NCI-H1694 (cell line): ENCODE measurements around the gene DHX9.
"Not testable (repeated sequence)": the region's sequence is repeated elsewhere in the genome, so short reads cannot be mapped to it uniquely, and the experiment has no call there.

Experiments used
- DNase-seq: peaks from one replicate; lab custom pipeline; 2025; lab: John Stamatoyannopoulos, UW

The DHX9 gene

DNA sequence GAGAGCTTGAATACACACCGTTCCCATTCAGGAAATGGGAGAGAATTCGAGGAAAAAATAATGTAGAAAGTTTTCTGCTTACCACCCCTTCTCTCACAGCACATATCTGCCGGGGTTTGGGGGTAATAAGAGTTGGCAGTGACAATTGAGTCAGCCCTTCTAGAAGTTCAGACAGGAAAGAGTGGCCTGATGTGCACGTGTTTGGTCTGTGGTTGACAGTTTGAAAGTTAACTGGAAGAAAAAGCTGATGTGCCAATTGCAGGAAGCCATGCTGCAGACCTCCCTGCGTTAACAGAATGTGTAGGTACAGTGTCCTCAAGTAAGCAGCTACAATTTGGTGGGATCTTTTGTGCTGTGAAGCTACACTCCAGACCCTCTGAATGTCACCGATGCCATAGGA lies 50.9 kb downstream of the DHX9 start:
- DNase-seq: no peak

- DNase-seq: no peak
Observed at GRCh38 chr1:182890927-182891610, 51.9 kb downstream of the DHX9 start.

DNA sequence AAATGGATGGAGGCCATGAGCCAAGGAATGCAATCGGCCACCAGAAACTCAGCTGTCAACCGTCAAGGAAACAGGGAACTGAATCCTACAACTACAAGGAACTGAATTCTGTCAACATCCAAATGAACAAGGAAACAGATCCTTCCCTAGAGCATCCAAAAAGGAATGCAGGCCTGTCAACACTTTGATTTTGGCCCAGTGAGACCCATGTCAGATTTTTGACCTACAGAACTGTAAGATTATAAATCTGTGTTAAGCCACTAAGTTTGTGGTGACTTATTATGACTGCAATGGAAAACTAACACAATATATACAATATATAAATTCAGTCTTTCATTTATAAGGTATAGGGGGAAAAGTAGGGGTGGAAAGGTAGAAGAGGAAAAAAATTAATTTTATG lies 58.5 kb downstream of the DHX9 start:
- DNase-seq: no peak

- DNase-seq: not testable (repeated sequence)
Observed at GRCh38 chr1:182901946-182902345, 62.8 kb downstream of the DHX9 start.

DNA sequence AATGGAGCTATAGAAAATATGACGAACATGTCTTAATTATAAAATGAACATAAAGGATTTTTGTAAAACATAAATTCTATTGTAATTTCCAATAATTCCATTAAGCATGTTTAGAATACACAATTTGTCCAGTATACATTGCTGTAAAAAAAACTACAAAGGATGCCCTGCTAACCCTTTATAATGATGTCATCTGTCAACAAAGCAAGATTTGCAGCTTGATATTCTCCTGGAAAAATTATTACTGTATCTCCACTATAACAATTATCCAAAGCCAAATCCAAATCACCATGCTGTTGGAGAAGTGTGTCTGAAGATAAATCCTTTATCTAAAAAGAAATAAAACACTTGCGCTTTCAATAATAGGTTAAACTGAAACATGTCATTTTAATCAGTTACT lies 66.2 kb downstream of the DHX9 start:
- DNase-seq: no peak

DNA sequence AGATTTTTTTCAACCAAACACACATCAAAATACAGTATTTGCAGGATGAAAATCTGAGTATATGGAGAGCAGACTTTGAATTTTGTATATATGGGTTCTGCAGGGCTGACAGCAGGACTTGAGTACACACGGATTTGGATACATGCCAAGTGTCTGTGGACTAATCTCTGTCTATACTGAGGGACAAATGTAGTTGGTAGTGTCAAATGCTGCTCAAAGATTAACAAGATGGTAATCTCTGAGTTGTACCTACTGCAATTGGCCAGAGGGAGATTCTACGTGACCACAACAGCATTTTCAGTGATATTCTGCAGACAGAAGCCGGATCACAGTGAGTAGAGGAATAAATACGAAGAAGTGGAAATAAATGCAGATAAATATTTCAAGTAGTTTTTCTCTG lies 70.4 kb downstream of the DHX9 start:
- DNase-seq: no peak

DNA sequence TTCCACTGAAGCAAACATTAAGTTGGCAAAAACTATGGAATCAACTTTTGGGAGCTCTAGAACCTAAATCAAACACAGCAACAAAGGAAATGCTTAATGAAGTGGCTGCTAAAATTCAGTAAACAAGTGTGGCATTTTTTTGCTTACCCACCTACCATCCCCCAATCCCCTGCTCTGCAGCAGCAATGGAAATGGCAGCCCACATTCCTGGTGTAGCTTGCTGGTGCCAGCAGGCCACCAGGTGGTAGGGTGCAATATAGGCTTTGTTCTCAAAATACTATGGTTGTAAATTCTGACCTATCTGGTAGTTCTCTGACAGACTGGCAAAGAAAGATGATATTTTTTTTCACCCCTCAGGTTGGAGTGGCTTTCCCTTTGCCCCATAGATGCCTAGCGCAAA lies 71.0 kb downstream of the DHX9 start:
- DNase-seq: no peak

GRCh38 chr1:182913401-182913800 lies 74.3 kb downstream of the DHX9 start:
- no peak for DNase-seq

DNA sequence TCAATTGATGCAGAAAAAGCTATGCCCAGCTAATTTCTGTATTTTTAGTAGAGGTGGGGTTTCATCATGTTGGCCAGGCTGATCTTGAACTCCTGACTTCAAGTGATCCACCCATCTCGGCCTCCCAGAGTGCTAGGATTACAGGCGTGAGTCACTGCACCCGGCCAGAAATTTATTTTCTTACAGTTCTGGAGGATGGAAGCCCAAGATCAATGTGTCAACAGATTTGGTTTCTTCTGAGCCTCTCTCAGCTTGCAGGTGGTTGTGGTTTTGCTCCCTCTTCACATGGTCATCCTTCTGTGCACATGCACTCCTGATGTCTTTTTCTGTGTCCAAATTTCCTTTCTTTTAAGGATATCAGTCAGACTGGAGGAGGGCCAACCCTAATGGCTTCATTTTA lies 78.2 kb downstream of the DHX9 start:
- DNase-seq: no peak

GRCh38 chr1:182925661-182926060 lies 86.5 kb downstream of the DHX9 start:
- DNase-seq: no peak

- DNase-seq: no peak
Observed at GRCh38 chr1:182927693-182928433, 88.7 kb downstream of the DHX9 start.

DNA sequence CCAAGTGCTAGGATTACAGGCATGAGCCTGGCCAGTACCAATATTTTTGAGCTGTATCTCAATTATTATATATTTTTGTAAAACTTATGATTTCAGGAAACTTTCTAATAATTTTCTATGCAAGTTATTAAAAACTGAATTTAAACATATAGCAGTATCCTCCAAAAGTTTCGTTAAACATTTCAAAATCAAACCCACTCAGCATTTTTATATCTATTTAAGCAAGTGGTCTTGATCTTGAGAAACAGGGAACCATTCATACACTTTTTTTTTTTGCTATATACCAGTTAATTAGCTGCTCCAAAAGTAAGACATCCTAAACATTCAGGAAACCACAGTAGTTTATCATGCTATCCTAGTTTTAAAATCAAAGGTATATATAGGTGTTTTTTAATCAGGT lies 91.8 kb downstream of the DHX9 start:
- DNase-seq: no peak

- DNase-seq: no peak
Observed at GRCh38 chr1:182935716-182936115, 96.6 kb downstream of the DHX9 start.
